HG03520 (cell line): ENCODE results near the gene BCL6.

Experiments
- ATAC-seq: cut with Tn5 transposase; IDR thresholded peaks from one replicate; pipeline ENCODE4 v1.9.1; 2021; ENCODE audit warnings: mild to moderate bottlenecking, moderate library complexity; ENCODE audit not compliant: unreplicated experiment

The BCL6 gene

GRCh38 chr3:187739561-187740332, 5.5 kb downstream of the BCL6 start:
- ATAC-seq: peak; percentile 57

DNA sequence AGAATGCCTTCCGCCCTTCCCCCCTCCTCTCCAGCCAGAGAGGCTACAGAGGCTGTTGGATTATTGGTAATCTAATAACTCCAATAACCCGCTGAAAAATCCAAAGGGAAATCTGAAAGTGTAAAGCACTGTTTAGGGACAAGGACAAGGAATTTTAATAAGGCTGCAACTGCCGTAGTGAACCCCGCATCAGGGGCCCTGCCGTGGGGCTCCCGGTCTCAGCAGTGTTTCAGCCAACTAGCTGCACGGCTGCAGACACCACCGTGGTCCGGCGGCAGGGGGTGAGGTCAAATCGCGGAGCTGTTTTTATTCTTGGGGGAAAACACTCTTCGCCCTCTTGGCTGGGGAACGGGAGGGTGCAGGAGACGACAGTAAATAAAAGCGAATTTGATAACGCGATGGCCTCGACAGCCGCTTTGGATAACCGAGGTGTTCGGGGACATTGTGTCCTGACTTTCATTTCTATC, 6.1 kb downstream of the BCL6 start:
- ATAC-seq: no peak

DNA sequence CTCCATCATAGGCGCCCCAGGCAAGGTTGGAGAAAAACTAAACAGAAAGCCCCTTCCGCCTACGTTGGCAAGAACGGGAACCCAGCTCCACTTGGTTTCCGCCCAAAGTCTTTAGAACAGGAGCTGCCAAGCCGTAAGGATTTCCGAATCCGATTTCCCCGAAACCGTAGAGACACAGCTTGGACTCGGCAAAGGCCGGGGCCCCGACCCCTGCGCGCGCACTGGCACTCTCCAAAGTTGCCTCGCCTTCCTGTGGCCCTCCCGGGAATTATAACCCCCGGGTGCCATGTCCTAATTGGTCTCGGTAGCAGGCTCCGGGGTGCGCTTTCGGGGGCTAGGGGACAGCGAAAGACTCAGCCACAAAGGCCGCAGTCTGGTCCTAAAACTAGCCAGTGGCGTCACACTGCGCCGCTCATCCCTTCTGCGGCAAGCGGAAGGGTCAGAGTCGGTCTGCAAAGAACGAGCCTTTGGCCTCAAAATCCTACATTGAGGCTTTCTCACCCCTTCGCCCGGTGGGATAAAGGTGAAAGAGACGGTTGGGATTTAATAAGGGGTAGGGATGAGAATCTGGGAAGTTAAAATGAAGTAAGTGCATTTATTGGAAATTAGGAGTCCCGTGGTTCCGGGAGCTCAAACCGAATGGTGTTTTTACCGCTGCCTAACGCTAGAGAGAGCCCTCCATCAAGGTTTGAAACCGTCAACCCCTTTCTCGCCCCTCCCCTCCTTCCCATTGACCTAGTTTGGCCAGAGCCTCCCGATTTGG, 6.8 kb downstream of the BCL6 start:
- peak; percentile 37 for ATAC-seq

GRCh38 chr3:187738071-187738330, 7.3 kb downstream of the BCL6 start:
- ATAC-seq: no peak

DNA sequence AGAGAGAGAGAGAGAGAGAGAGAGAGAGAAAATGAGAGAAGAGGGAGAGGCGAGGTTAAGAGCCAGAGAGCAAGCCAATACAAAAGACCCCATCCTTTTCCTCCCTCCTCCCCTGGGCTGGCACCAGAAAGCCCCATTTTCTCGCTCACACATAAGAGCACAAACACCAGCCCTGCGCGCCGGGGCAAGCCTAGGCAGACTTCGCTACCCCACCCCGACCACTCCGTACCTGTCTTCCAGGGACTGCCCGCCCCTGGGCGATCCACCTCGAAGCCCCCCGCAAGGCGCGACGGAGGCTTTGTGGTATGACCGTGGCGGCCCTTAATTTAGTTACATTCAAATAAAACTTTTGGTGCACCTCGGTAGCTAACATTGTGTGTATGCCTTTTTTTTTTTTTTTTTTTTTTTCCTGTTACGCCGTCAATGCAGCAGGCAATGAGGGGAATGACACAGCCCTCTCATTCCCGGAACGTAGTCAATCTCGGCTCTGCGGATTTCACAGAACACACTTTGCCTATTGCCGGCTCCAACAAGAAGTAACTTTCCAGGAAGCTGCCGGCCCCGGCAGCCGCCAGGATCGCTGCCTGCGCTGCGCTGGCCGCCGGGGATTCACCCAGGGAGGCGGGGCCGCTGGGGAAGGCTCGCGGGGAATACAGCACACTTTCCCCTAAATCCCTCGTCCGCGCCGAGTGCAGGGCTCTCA, 7.7 kb downstream of the BCL6 start:
- no peak for ATAC-seq

- no peak for ATAC-seq
Measured at GRCh38 chr3:187737006-187737367, 8.3 kb downstream of the BCL6 start.

- ATAC-seq: no peak
Measured at GRCh38 chr3:187736418-187736871, 8.8 kb downstream of the BCL6 start.

GRCh38 chr3:187735837-187736236, 9.4 kb downstream of the BCL6 start:
- no peak for ATAC-seq

DNA sequence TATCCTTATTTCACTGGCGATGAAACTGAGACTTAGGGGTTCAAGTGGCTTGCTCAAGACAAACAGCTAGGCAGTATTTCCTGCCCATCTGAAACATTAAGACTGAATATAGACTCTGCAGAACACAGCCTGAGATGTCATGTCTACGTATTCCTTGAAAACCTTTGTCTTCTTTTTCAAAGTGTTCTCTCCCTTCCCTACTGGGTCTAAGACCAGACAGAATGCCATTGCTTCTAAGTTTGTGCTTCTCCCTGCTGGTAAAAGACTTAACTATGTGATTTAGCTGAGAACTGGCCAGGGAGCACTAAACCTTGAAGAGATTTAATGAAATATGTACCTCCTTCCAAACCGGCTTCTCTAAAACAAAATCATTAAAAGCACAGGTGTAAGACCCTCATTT, 9.9 kb downstream of the BCL6 start:
- ATAC-seq: no peak

- ATAC-seq: no peak
Measured at GRCh38 chr3:187734841-187735240, 10.4 kb downstream of the BCL6 start.

- ATAC-seq: no peak
Measured at GRCh38 chr3:187733371-187733770, 11.9 kb downstream of the BCL6 start.

- ATAC-seq: no peak
Measured at GRCh38 chr3:187729598-187729997, 15.7 kb downstream of the BCL6 start.

- no peak for ATAC-seq
Measured at GRCh38 chr3:187728940-187729583, 16.2 kb downstream of the BCL6 start.

DNA sequence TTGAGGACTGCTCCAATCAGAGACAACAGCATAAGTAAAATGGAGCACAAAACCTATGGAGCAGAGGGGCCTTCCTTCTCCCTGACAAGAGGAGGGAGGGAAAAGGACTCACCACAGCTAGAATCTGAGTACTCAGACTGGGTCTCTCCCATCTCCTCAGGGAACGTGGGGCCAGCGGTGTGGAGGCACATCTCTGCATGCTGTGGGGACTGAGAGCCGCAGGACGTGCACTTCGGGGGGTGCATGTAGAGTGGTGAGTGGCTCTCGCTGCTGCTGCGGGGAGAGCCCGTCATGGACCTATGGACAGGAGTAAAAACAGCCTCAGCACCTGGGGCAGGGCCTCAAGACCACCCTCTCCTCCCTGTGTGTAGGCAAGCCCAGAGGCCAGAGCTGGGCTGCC, 17.0 kb downstream of the BCL6 start:
- ATAC-seq: no peak

GRCh38 chr3:187726564-187726963, 18.7 kb downstream of the BCL6 start:
- ATAC-seq: no peak

- ATAC-seq: no peak
Measured at GRCh38 chr3:187725653-187726370, 19.5 kb downstream of the BCL6 start.

DNA sequence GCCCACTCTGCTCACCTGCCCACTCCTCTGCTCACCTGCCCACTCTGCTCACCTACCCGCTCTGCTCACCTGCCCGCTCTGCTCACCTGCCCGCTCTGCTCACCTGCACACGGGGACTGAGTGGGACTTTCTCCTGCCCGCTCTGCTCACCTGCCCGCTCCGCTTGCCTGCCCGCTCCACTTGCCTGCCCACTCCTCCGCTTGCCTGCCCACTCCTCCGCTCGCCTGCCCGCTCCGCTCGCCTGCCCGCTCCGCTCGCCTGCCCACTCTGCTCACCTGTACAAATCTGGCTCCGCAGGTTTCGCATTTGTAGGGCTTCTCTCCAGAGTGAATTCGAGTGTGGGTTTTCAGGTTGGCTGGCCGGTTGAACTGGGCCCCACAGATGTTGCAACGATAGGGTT, 20.0 kb downstream of the BCL6 start:
- no peak for ATAC-seq

DNA sequence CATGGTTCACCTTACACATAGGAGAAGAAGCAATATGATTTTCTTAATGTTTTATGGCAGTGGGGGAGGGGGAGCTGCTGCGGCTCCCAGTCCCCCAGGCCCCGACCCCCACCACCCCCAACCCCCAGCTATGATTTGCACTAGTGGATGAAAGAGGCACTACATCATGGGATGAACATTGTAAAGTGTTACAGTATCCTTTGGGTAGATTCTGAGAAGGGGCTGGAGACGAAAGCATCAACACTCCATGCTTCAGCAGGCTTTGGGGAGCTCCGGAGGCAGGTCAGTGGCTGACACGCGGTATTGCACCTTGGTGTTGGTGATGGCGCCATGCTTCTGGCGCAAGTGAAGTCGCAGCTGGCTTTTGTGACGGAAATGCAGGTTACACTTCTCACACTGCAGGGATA, 23.1 kb downstream of the BCL6 start:
- ATAC-seq: no peak

GRCh38 chr3:187721055-187721454, 24.2 kb downstream of the BCL6 start:
- ATAC-seq: no peak

DNA sequence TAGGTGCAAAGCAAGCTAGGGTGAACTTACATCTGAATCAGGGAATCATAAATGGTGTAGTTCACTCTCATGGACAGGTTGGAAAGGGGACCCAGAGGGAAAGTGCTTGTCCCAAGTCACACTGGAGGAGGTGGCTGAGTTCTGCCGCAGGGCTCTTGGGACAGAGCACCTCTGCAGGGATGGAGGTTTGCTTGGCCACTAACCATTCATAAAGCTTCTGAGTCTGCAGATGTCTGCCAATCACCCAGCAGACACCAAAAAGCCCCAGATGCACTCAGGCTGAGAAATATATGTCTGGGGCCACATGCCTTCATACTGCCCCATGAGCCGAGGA, 25.0 kb downstream of the BCL6 start:
- ATAC-seq: no peak
